Gastroesophageal sphincter (tissue), 4 donors: Measurements from ENCODE around the gene MRPL37. TPM values are rescaled to one million over a fixed set of nuclear protein-coding genes. Genes with fewer than 3 reads are reported as not detected.

Experiments
- ATAC-seq: fragments of 150-250 bp; one replicate; pipeline ENCODE4 v1.9.1; 2016; ENCODE audit warnings: mild to moderate bottlenecking, moderate library complexity
- H3K27ac ChIP-seq, 4 donors: fragments of 200-600 bp; sonication (generic) in 3 of 4; 1 replicate in 3 of 4; 2 replicates in 1 of 4; pipeline ENCODE4 v1.5.1; 2016 to 2019
- H3K27me3 ChIP-seq: fragments of 200-600 bp; sonication (generic); one replicate; pipeline ENCODE4 v1.5.1; 2019
- H3K36me3 ChIP-seq, 2 donors: fragments of 200-600 bp; sonication (generic); one replicate each; pipeline ENCODE4 v1.5.1; 2019; ENCODE audit warnings: control low read depth in 1 of 2
- H3K4me1 ChIP-seq, 3 donors: fragments of 200-600 bp; sonication (generic); 1 replicate in 2 of 3; 2 replicates in 1 of 3; pipeline ENCODE4 v1.5.1; 2016 to 2019; ENCODE audit warnings: control low read depth in 2 of 3
- H3K4me3 ChIP-seq, 2 donors: fragments of 200-600 bp; sonication (generic); one replicate each; pipeline ENCODE4 v1.5.1; 2019; ENCODE audit warnings: mild to moderate bottlenecking in 1 of 2, moderate library complexity in 1 of 2
- H3K9me3 ChIP-seq, 3 donors: fragments of 200-600 bp; sonication (generic); one replicate each; pipeline ENCODE4 v1.5.1; 2017 to 2019; ENCODE audit warnings: control low read depth in 2 of 3
- CTCF ChIP-seq, 4 experiments: fragments of 200-600 bp in 2 of 4; fragments of 450-650 bp in 2 of 4; sonication (generic) in 1 of 4; IDR thresholded peaks; one replicate each; pipeline ENCODE4 v1.5.1; 2017 to 2019; ENCODE audit warnings: antibody characterized with exemption in 4 of 4, mild to moderate bottlenecking in 2 of 4, moderate library complexity in 2 of 4
- EP300 ChIP-seq: sonication (generic); formaldehyde crosslinking; IDR thresholded peaks from one replicate; pipeline ENCODE4 v1.6.1; 2017; ENCODE audit warnings: antibody characterized with exemption, mild to moderate bottlenecking
- POLR2A ChIP-seq, 2 donors: fragments of 450-650 bp; IDR thresholded peaks; one replicate each; pipeline ENCODE4 v1.6.1; 2017; ENCODE audit warnings: antibody characterized with exemption in 2 of 2, mild to moderate bottlenecking in 2 of 2, moderate library complexity in 1 of 2
- POLR2AphosphoS5 ChIP-seq: sonication (generic); formaldehyde crosslinking; IDR thresholded peaks from one replicate; pipeline ENCODE4 v1.6.1; 2017; ENCODE audit warnings: antibody characterized with exemption
- WGBS, 2 donors: methylation state at CpG; one replicate each; pipeline ENCODE4 v1.1.5; 2018; ENCODE audit warnings: low coverage in 1 of 2; 5-methylcytosine and 5-hydroxymethylcytosine counted together
- total RNA-seq, 4 donors: library from RNA; depleted of rRNA; stranded (reverse); fragments of >200 nt; gene quantifications; one replicate each; pipeline ENCODE4 v1.1.0, GENCODE V29; 2016

Gene MRPL37
- total RNA-seq, 4 donors from 2014 or later: 37.3 to 64.5 (median 52.0) TPM

GRCh38 chr1:54247863-54248515, 48.0 kb downstream of the MRPL37 start:
- no peak overlapping the region for H3K4me3 ChIP-seq
- ATAC-seq: no peak
- peaks cover 0 to 46% (median 6%) of the 10 kb centered on the region in 3 donors for H3K4me1 ChIP-seq
- H3K27me3 ChIP-seq: no peaks in the 10 kb centered on the region
- peaks cover 0 to 83% of the 10 kb centered on the region in 2 donors for H3K36me3 ChIP-seq
- H3K27ac ChIP-seq: no peak overlapping the region
- 85 to 94% methylated on average over 6 to 9 of the region's 11 CpGs for WGBS, 2 donors
- TF ChIP-seq CTCF (IDR thresholded peaks at IDR 0.05): no peak
- TF ChIP-seq POLR2A (IDR thresholded peaks at IDR 0.05): no peak
- TF ChIP-seq EP300: no peak
- TF ChIP-seq POLR2AphosphoS5: no peak
- no peaks in the 10 kb centered on the region for H3K9me3 ChIP-seq

GRCh38 chr1:54248966-54249365, 49.0 kb downstream of the MRPL37 start:
- Histone ChIP-seq H3K36me3 (peaks cover 0 to 73% of the 10 kb centered on the region in 2 donors), H3K27ac (peak overlapping the region in 1 of 4 donors; percentile 24), H3K27me3 (no peaks in the 10 kb centered on the region), H3K4me1 (peaks cover 0 to 47% (median 6%) of the 10 kb centered on the region in 3 donors), H3K9me3 (no peaks in the 10 kb centered on the region), H3K4me3 (no peak overlapping the region)
- WGBS, 2 donors: 71% methylated on average over 4 of the region's 4 CpGs; no CpG with 5 or more reads in 1 of the 2 donors
- TF ChIP-seq POLR2A (IDR thresholded peaks at IDR 0.05) (no peak), CTCF (IDR thresholded peaks at IDR 0.05) (no peak), EP300 (no peak), POLR2AphosphoS5 (no peak)
- ATAC-seq: no peak

- Histone ChIP-seq H3K27me3 (no peaks in the 10 kb centered on the region), H3K36me3 (peaks cover 0 to 64% of the 10 kb centered on the region in 2 donors), H3K27ac (peak overlapping the region in 3 of 4 donors; percentile 52 to 65 (median 53))
Measured at GRCh38 chr1:54249819-54250435, 50.0 kb downstream of the MRPL37 start.

GRCh38 chr1:54250670-54251069, 50.7 kb downstream of the MRPL37 start:
- no peak for ATAC-seq
- TF ChIP-seq EP300: no peak
- no peak for TF ChIP-seq POLR2AphosphoS5
- TF ChIP-seq CTCF (IDR thresholded peaks at IDR 0.05): no peak
- TF ChIP-seq POLR2A (IDR thresholded peaks at IDR 0.05): no peak
- Histone ChIP-seq H3K27ac (peak overlapping the region in 3 of 4 donors; percentile 20 to 65 (median 53)), H3K4me1 (peaks cover 0 to 45% (median 6%) of the 10 kb centered on the region in 3 donors), H3K36me3 (peaks cover 0 to 58% of the 10 kb centered on the region in 2 donors), H3K4me3 (no peak overlapping the region), H3K27me3 (no peaks in the 10 kb centered on the region), H3K9me3 (no peaks in the 10 kb centered on the region)
- WGBS, 2 donors: 78% methylated on average over 10 of the region's 12 CpGs; no CpG with 5 or more reads in 1 of the 2 donors

More at GRCh38 chr1:54249819-54250435, 50.0 kb downstream of the MRPL37 start:
- TF ChIP-seq POLR2A (IDR thresholded peaks at IDR 0.05) (no peak), POLR2AphosphoS5 (no peak), CTCF (IDR thresholded peaks at IDR 0.05) (no peak)
- WGBS, 2 donors: 60 to 70% methylated on average over 2 to 5 of the region's 9 CpGs
- no peaks in the 10 kb centered on the region for H3K9me3 ChIP-seq
- peak; percentile 35 for ATAC-seq
- no peak overlapping the region for H3K4me3 ChIP-seq
- peaks cover 0 to 52% (median 6%) of the 10 kb centered on the region in 3 donors for H3K4me1 ChIP-seq
